ENCODE results near the gene TRPM1.

DNA sequence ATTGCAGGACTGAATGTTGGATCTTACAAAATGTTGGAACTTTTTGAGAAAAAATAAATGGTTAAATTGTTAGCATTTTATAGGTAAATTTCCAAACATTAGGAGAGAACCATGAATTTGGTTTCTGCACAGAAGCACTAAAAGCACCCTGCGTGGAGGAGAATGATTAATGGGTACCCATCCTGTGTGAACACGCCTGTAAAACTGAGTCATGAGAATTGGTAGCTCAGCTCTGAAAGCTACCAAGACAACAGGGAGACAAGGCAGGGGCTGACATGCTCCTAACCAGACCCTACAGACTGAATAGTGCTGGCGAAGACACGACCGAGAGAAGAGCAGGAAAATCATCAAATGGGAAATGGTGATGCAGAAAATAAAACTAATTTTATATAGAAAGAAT, 77.7 kb downstream of the TRPM1 start:
- TF ChIP-seq, protein P1, sequence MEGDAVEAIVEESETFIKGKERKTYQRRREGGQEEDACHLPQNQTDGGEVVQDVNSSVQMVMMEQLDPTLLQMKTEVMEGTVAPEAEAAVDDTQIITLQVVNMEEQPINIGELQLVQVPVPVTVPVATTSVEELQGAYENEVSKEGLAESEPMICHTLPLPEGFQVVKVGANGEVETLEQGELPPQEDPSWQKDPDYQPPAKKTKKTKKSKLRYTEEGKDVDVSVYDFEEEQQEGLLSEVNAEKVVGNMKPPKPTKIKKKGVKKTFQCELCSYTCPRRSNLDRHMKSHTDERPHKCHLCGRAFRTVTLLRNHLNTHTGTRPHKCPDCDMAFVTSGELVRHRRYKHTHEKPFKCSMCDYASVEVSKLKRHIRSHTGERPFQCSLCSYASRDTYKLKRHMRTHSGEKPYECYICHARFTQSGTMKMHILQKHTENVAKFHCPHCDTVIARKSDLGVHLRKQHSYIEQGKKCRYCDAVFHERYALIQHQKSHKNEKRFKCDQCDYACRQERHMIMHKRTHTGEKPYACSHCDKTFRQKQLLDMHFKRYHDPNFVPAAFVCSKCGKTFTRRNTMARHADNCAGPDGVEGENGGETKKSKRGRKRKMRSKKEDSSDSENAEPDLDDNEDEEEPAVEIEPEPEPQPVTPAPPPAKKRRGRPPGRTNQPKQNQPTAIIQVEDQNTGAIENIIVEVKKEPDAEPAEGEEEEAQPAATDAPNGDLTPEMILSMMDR (IDR thresholded peaks at IDR 0.05 in 4 of 5, conservative IDR thresholded peaks at IDR 0.05 in 1 of 5), result no peak
- TF ChIP-seq POLR2A (IDR thresholded peaks at IDR 0.05), result no peak

All from gastrocnemius medialis (tissue), 4 donors.